ENCODE results near the gene CCDC187.

CCDC187 gene

DNA sequence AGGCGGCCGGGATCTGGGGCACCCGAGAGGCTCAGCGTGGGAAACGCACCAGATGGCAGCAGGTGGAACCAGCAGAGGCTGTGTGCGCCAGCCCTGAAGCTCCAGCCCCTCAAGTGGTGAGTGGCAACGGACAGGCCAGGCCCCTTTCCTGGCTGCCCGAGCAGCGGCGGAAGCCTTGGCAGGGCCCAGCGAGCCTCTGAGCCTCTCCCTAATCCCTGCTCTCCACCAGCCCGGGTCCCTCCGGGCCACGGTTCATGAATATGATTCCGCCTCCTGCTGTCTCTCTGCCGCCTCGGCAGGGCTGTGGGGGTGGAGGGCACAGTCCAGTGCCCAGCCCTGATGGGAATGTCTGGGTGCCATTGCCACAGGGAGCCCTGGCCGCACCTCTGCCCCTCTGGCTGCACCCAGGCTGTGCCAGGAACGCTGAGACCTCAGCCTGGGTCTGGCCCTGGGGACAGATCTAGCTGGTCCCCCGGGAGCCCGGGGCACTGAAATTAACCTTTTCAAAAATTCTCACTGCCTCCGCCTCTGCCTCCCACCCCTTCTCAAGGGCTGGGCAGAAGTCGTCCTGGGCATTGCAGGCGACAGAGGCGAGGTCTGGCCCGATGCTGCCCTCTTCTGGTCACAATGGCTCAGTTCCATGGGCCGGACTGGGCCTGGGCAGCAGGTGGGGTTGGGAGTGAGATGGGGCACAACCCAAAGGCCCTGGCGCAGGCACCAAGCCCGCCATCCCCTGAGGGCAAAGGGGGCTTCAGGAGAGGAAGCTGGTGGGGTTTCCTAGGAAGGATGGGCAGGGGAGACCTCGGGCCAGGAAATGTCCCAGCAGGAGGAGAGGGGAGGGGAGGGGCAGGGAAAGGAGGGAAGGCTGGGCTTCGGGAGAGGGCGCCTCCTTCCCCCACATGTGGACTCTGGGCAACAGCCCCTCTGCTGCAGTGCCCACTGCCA is 20.3 kb downstream of the CCDC187 start:
- DNase-seq (ENCODE audit: low spot score) = peak; percentile 75

DNA sequence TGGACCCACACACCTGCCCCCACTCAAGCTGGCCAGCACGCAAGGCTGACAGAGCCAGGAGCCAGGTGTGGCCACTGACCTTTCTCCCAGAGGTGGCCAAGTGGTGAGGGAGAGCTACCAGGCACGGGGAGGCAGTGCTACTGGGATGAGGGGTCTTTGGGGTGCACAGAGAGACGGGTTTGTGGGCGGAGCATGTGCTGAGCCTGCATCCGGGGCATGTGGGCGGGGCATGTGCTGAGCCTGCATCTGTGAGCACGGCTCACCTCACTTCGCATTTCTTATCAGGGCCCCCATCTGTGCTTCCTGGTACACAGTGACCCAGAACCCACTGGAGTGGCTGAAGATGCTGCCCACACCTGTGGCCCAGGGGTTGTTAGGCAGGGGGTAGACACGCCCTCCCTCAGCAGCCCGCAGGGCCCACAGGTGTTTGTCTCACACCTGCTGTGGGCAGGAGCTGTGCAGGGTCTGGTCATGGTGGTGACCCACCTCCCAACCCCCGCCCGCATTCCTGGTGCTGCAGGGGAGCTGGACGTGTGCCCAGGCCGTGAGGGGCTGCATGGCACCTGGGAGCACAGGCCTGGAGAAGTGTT is 21.5 kb downstream of the CCDC187 start:
- DNase-seq (ENCODE audit: low spot score) = no peak

DNA sequence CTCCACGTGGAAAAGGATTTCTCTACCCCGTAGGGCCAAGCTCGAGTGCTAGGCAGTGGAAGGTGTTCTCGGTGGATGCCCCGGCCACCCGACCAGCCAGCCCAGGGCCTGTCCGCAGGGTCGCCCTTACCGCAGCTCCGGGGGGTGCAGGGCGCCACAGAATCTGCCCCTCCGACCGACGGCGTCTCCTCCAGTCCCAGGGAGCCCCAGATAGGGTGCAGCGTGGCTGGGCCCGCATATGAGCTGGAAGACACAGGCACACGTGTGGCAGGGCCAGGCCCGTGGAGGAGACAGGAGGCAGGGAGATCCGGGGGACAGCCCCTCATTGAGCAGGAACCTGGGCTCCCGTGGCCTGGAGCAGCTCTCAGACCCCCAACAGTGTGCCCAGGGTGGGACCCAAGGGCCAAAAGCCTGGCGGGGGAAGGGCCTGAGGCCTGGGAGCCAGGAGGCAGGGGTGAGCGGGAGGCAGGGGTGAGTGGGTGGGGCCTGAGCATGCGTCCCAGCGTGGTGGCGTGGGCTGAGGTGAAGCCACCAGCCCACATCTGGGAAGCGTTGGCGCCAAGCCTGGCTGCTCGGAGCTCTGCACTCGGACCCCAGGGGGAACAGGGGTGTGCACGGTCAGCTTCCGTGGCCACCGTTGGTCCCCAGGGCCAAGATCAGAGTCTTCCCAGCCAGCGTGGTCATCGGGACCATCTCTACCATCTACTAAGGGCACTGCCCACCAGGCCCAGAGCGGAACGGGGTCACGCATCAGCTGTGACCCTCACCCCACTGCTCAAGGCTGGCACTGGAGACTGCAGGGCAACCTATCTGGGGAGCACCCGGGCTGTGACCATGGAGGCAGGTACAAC is 22.2 kb downstream of the CCDC187 start:
- DNase-seq (ENCODE audit: low spot score) = no peak

DNA sequence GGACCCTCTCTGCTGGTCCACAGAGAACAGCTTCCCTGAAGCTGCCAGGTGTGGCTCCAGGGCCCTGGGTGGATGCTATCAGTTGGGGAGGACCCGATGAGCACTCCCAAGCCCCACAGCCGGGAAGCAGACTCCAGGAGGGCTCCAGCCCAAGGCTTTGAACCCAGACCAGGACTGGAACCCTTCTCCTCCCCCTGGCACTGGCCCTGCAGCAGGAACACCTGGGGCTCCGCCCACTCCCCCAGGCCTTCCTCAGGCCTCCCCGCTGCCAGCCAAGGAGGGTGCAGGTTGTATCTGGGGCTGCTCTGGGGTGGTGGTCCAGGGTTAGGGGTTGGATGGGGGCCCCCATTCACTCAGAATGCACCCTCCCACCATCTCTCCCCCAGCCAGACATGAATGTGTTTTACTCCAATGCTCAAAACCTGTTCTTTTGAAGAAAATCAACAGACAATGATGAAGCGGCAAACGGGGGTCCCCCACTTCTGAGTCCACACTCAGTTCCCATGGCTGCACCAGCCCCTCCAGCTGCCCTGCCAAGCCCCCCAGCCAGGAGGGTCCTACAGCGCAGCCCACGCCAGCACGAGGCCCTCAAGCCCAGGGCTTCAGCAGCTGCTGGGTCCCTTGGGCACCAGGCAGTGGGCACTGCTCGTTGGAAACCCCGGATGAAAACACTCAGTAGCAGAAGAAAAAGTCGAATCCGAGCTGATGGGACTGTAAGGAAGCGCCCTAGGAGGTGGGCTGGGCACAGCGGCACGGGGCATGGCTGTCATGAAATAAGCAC is 23.2 kb downstream of the CCDC187 start:
- DNase-seq (ENCODE audit: low spot score) = no peak

DNA sequence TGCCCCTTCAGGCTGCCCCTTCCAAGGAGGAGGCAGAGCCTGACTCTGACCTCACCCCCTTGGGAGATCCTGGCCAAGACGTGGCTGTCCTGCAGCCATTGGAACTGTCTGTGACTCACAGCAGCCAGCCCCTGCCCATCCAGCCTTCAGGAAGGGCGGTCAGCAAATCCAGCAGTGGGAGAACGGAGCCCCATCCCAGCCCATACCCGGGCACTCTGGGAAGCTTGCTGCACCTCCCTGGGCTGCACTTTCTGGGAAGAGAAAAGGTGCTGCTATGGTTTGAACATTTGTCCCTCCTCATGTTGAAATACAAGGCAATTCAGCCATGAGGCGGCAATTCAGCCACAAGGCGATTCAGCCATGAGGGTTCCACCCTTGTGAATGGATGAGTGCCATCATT is 24.4 kb downstream of the CCDC187 start:
- DNase-seq (ENCODE audit: low spot score) = no peak

DNA sequence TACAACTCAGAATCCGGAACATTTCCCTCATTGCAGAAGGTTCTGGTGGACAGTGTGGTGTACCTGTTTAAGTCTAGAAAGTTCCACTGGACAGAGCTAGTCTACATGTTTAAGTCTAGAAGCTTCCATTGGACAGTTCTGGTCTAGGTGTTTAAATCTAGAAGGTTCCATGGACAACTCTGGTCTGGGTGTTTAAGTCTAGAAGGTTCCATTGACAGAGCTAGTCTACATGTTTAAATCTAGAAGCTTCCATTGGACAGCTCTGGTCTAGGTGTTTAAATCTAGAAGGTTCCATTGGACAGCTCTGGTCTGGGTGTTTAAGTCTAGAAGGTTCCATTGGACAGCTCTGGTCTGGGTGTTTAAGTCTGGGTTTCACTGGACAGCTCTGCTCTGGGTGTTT is 25.0 kb downstream of the CCDC187 start:
- no peak for DNase-seq (ENCODE audit: low spot score)

DNA sequence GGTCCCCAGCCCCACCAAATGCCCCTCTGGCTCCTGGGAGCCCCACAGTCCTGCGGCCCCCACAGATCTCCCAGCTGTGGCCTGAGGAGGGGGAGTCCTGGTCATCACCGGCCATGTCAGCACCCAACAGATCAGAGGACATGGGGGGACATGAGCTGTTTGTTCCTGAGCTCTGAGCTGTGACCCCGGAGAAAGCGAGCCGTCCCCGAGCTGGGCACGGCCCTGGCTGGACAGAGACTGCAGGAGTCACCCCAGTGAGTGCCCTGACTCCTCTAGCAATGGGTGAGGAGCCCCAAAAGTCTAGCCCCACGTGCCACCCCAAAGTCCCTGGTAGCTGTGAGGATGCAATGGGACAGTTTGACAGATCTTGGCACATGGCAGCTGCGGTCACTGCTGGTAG is 25.7 kb downstream of the CCDC187 start:
- no peak for DNase-seq (ENCODE audit: low spot score)

DNA sequence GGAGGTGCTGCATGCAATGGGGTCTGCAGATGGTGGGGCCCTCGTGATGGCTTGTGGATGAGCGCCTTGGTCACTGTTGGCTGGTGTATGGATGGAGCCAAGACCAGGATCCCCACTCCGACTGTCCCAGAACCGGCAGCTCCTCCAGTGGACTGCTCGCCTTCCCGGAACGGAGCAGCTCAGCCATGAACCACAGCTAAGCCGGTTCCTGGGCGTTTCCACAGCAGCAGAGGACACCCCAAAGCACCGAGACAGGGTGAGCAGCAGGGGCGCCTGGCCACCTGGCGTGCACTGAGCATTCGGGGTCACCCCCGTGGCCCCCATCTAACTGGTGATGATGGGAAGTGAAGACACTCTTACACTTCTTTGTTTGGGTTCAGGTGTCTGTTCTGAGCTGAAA is 26.1 kb downstream of the CCDC187 start:
- no peak for DNase-seq (ENCODE audit: low spot score)

DNA sequence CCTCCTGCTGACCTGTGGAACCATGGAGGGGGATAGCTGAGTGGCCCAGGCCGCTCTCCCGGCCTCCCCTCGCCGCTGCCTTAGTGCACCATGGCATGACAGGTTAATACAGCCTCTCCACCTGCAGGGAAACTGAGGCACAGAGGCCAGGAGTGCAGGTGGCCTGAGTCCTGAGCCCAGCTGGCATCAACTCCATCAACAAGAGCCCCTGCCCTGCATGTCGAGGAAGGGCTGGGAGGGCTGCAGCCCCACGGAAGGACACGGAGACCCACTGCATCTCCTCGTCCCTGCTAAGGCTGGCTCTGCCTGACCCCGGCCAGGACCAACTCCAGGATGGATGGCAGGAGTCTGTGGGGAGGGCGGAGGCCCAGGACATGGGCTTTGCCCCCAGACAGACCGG is 27.2 kb downstream of the CCDC187 start:
- DNase-seq (ENCODE audit: low spot score) = no peak

DNA sequence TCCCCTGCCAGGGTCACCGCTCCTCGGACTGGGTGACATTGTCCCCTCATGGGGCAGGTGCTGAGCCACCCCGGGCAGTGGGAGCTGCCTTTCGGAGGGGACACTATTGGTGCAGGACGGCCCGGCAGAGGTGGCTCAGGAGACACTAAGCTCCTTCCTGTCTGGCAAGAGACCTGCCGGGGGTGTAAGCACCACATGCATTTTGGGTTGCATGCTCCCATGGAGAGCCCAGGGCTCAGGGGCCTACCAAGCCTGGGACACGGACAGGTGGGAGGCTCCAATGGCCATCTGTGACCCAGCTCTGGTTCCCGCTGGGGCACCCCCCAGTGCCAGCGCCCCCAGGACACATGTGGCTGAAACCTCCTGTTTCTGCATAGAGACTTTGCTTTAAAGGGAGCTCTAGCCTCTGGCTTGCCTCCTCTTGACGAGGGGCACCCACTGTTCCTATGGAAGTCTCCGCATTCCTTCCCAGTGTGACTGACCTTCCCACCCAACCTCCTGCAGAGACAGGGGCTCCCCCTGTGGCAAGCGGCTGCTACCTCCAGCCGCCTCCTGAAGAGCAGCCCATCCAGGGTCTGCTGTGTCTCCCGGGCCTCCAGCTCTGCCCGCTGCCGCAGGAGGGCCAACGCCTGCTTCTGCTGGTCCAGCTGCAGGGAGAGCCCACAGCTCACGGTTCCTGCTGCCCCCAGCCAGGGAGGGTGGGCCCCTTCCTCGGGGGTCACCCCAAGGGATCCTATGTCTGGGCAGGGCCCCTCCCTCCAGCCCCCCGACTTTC is 28.1 kb downstream of the CCDC187 start:
- DNase-seq (ENCODE audit: low spot score) = no peak

DNA sequence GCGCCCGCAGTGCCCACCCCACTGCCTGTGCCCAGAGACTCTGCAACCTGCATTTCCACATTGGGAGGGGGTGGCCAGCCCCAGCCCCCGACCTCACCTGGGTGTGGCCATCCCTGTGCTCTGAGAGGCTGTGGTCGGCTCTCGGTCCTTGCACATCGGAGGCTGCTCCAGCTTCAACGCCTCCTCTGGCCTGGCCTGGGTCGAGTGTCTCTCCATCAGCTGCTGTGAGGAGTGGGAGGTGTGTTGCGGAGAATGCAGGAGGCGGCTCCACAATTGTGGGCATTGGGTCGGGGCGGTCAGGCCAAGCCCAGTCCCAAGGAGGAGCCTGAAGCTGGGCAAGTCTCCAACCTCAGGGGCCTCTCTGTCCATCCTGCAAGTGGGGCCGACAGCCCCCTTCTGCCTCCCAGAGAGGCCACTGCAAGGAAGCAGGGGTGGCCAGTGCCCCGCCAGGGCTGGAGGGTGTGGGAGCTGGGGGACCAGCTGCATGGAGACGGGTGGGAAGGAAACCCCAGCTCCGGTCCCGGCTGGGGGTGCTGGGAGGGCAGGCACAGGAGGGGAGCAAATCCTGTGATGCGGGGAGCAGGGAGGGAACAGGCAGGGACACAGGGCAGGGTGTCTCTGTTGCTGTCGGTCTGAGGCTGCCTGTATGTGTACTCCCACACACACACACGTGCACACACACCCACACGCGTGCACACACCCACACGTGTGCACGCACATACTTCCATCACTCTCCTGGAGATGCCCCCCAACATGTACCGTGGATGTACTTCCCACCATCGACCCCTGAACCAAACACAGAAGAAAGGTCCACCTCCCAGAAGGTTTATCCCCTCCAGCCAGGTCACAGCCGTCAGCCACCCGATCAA is 28.9 kb downstream of the CCDC187 start:
- no peak for DNase-seq (ENCODE audit: low spot score)

DNA sequence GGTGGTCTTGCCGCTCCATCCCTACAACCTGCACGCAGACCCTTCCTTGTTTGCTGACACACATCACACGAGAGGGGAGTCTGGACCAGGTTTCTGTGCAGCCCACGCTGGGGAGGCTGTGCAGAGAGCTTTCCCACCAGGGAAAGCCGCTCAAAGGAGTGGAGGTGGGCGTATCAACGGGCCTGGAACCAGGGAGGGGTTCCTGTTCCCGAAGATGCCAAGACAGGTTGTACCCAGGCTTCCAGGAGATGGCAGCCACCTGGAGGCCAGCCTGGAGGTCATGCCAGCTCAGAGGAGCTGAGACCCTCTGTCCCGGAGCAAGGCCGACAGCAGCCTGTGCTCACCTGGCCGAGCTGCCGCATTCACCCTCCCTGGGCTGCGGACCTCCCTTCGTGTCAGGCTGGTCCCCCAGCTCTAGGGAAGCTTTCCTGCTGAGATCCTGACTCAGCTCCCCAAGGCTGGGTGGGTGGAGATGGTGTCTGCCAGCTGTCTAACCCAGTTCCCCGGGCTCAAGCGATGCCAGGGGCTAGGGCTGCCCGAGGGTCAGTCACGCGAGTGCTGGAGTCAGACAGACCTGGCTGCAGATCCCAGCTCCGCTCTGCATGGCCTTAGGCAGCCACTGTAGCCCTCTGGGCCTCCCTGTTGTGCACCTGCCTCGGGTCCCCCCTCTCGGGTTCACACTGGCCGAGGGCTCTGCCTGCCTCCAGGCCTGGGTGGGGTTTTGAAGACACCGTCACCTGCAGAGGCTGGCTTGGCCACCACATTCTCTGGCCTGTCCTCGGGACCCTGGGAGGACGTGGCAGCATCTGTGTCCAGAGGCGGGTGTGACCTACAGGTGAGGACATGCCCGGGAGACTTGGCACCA is 29.7 kb downstream of the CCDC187 start:
- no peak for DNase-seq (ENCODE audit: low spot score)

DNA sequence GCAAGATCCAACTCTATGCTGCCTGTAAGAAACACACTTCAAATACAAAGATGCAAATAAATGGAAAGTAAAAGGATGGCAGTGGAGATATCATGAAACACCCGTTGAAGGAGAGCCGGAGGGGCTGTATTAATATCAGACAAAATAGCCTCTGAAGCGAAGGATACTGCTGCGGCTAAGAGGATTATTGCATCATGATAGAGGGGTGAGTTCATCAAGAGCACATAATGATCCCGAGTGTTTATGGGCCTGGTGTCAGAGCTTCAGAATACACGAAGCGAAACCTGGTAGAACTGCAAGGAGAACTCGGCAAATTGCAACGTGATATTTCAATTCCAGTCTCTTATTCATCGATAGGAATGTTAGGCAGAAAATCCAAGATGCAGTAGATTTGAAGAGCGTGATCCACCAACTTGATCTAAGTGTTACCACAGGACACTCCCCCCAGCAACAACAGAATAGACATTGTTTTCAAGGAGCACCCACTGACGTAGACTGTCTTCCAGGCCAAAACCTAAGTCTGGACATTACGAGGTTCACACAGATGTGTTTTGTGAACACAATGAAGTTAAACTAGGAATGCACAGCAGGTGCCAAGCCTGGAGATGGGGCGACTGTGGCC is 30.5 kb downstream of the CCDC187 start:
- DNase-seq (ENCODE audit: low spot score) = no peak

DNA sequence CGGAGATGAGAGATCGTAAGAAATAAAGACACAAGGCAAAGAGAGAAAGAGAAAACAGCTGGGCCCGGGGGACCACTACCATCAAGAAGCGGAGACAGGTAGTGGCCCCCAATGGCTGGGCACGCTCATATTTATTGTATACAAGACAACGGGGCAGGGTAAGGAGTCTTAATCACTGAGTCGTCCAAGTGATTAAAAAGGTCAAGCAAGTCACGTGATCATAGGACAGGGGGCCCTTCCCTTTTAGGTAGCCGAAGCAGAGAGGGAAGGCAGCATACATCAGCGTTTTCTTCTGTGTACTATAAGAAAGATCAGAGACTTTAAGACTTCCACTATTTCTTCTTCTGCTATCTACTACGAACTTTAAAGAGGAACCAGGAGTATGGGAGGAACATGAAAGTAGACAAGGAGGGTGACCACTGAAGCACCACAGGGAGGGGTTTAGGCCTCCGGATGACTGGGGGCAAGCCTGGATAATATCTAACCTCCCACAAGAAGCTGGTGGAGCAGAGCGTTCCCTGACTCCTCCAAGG is 33.7 kb downstream of the CCDC187 start:
- no peak for DNase-seq (ENCODE audit: low spot score)

DNA sequence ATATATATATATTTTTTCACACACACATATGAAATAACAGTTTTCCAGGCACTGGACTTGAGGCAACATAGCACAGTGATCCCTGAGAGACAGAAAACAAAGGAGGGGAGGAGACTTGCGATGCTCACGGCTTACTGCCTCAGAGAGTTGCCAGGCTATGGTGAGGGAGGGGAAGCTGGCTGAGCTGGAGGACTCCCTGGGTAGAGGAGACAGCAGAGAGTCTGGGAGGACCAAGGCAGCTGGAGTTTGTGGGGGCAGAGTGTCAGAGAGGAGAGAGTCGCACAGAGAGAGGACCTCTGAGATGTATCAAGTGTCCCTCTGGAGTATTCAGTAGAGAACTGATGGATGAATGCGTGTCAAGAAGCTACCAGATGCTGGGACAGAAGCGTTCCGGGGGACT is 35.2 kb downstream of the CCDC187 start:
- no peak for DNase-seq (ENCODE audit: low spot score)

DNA sequence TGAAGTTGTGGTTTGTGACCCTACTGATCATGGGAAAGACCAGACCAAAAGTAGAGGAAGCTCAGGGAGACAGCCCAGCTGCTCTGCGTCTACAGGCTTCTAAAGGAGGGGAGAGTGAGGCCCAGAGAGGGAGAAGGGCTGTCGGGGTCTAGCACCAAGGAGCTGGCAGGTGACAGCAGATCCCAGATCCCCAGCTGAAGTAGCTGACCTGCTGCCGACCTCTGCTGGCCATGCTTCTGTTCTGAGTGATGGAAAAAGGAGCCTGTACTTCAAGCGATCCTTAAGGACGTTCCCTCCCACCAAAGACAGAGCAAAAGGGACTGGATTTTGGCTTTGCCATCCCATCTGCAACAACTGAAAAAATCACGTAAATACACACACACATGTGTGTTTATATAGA is 35.6 kb downstream of the CCDC187 start:
- peak; percentile 9 for DNase-seq (ENCODE audit: low spot score)

DNA sequence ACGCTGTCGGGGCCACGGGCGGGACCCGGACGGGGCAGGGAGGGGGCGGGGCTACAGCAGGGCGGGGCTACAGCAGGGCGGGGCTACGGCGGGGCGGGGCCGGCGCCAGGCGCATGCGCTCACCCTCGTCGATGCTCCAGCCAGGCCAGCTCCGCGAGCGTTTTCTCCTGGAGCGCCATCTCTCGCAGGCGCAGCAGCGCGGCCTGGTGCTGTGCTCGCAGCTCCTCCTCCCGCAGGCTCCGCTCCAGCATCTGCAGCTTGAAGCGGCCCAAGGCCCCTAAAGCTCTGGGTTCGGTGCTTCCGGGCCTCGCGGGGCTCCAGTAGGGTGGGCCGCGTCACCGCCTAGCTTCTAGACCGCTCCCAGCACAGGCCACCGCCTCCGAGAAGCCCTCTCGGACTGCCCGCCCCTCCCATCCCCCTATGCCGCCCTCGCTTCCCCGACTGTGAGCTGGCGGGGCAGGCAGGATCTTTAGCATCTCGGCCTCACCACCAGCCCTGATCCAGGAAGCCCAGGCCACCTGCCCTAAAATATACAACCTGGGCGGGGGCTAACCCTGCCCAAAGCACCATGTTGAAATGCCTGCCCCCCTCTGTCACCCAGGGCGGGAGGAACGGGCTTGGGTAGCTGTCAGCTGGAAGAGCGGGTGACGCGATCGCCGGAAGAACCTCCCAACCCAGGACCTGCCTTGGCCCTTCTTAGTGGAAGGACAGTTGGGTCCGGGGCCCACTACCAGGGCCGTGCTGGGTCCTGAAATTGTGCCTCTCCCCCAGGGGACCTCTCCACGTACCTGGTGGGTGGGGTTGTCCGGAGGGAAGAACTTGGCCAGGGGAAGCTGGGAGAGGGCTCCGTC is 36.4 kb downstream of the CCDC187 start:
- peak; percentile 86 for DNase-seq (ENCODE audit: low spot score)

Data from hematopoietic multipotent progenitor cell treated with erythropoietin and hydrocortisone succinate and interleukin-3 and kit ligand, for 15 days (in vitro differentiated cells).